GM18499 (cell line): ENCODE measurements around the gene OR2D3.
"Not testable (repeated sequence)": the region's sequence is repeated elsewhere in the genome, so short reads cannot be mapped to it uniquely, and the experiment has no call there.

Experiments
- ATAC-seq: cut with Tn5 transposase; IDR thresholded peaks from one replicate; pipeline ENCODE4 v1.9.1; 2021; ENCODE audit warnings: moderate number of reproducible peaks; ENCODE audit not compliant: insufficient read depth, unreplicated experiment

Gene OR2D3

GRCh38 chr11:6920702-6921101, at the start of gene OR2D3:
Gene OR2D3 (plus strand): TSS chr11:6921002. CDS start chr11:6921002, 0 bp downstream.
- no peak for ATAC-seq

GRCh38 chr11:6871278-6871677, 49.5 kb upstream of the OR2D3 start:
- ATAC-seq: no peak

GRCh38 chr11:6875761-6876160, 45.0 kb upstream of the OR2D3 start:
- no peak for ATAC-seq

- no peak for ATAC-seq
These were observed 44.5 kb upstream of the OR2D3 start, which contains the start of gene OR10A4 for GRCh38 chr11:6876325-6876724. Gene OR10A4 (plus strand): TSS chr11:6876625. CDS start chr11:6876648, 23 bp downstream.

- ATAC-seq: no peak
These were observed 43.9 kb upstream of the OR2D3 start for GRCh38 chr11:6876914-6877313.

- no peak for ATAC-seq
These were observed 38.1 kb upstream of the OR2D3 start for GRCh38 chr11:6882751-6883150.

GRCh38 chr11:6887711-6888110, 33.1 kb upstream of the OR2D3 start:
- ATAC-seq: not testable (repeated sequence)

GRCh38 chr11:6888830-6889229, 32.0 kb upstream of the OR2D3 start:
- no peak for ATAC-seq

GRCh38 chr11:6889835-6890234, 31.0 kb upstream of the OR2D3 start:
- no peak for ATAC-seq

- no peak for ATAC-seq
These were observed 28.4 kb upstream of the OR2D3 start, which contains the start of gene OR2D2 for GRCh38 chr11:6892400-6892799. Gene OR2D2 (minus strand): TSS chr11:6892500. CDS start chr11:6892500, 0 bp downstream.

GRCh38 chr11:6894097-6894496, 26.7 kb upstream of the OR2D3 start:
- ATAC-seq: no peak

- peak; percentile 88 for ATAC-seq
These were observed 25.8 kb upstream of the OR2D3 start for GRCh38 chr11:6895010-6895409.

GRCh38 chr11:6898911-6899310, 21.9 kb upstream of the OR2D3 start:
- ATAC-seq: no peak

GRCh38 chr11:6900327-6900999, 20.3 kb upstream of the OR2D3 start:
- no peak for ATAC-seq

GRCh38 chr11:6904804-6905203, 16.0 kb upstream of the OR2D3 start:
- not testable (repeated sequence) for ATAC-seq

- ATAC-seq: no peak
These were observed 9.4 kb upstream of the OR2D3 start for GRCh38 chr11:6911378-6911777.

- no peak for ATAC-seq
These were observed 8.9 kb upstream of the OR2D3 start for GRCh38 chr11:6911948-6912347.

GRCh38 chr11:6919698-6920097, 1.1 kb upstream of the OR2D3 start:
- no peak for ATAC-seq

- no peak for ATAC-seq
These were observed 4.3 kb downstream of the OR2D3 start for GRCh38 chr11:6925007-6925577.

- ATAC-seq: no peak
These were observed 4.9 kb downstream of the OR2D3 start for GRCh38 chr11:6925636-6926207.

GRCh38 chr11:6926208-6927029, 5.6 kb downstream of the OR2D3 start, which contains the start of gene ZNF215:
Gene ZNF215 (plus strand): TSS chr11:6926426. CDS start chr11:6932273, 5,847 bp downstream.
- peak; percentile 36 for ATAC-seq
